NCI-H2081 treated with DMSO at 0.1 percent for 48 hours (cell line): ENCODE measurements around the gene RMI2.
"Not testable (repeated sequence)": the region's sequence is repeated elsewhere in the genome, so short reads cannot be mapped to it uniquely, and the experiment has no call there.

ENCODE experiments used
- DNase-seq: peaks from one replicate; lab custom pipeline; 2025; lab: John Stamatoyannopoulos, UW

The RMI2 gene

DNA sequence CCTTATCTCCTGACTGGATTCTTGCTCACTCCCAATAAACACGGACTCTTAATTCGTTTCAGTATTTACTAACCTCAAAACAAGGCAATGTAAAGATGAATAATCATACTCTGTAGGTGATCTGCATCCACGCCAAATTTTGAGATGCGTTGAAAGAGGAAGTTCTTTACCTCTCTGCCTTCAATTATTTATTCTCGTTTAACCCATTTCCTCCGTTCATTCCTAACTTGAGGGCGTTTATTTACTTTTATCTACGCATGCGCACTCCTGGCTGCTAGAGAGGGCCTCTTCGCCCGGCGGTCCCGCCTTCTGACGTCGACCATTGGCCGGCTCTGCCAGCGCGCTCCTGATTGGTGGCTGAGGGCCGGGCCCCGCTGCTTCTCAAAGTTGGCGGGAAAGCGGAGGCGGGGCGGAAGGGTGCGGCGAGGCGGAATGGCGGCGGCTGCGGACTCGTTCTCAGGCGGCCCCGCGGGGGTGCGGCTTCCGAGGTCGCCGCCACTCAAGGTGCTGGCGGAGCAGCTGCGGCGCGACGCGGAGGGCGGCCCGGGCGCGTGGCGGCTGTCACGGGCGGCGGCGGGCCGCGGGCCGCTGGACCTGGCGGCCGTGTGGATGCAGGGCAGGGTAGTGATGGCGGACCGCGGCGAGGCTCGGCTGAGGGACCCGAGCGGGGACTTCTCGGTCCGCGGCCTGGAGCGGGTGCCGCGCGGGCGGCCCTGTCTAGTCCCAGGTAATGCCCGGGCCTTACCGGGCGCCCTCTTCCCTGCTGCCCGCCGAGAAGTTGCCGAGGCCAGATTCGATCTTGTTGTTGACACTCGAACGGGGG lies at the start of gene RMI2:
RMI2 (plus strand) TSS at position 420 of the 823 bp plus-strand sequence; CDS start at position 433, 13 bp downstream.
- peak; percentile 87 for DNase-seq

DNA sequence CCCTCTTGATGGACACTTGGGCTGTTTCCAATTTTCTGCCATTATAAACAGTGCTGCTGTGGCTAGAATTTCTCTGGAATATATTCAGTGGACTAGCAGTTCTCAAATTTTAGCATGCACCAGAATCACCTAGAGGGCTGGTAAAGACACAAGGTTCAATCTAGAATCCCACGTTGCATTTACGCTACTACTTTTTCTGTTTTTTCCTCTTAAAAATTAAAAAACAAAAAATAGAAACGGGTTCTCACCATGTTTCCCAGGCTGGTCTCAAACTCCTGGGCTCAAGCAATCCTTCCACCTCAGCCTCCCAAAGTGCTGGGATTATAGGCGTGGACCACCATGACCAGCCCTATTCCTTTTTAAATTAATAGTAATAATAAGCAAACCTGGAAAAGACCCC lies 49.6 kb upstream of the RMI2 start:
- DNase-seq: no peak

DNA sequence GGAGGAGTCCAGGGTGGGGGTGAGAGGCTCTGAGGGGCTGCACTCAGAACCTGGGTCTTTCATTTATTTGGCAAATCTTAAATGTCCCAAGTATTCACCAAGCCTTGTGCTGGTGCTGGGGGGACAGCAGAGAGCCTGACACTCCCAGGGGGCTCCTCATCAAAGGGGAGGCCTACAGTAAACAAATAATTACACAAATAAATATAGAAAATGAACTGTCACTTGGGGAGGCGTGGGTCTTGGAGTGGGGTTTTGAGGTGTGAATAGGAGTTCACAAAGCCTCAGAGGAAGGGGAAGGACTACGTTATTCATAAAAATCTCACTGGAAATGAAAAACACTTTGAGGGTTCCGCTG lies 48.9 kb upstream of the RMI2 start:
- no peak for DNase-seq

DNA sequence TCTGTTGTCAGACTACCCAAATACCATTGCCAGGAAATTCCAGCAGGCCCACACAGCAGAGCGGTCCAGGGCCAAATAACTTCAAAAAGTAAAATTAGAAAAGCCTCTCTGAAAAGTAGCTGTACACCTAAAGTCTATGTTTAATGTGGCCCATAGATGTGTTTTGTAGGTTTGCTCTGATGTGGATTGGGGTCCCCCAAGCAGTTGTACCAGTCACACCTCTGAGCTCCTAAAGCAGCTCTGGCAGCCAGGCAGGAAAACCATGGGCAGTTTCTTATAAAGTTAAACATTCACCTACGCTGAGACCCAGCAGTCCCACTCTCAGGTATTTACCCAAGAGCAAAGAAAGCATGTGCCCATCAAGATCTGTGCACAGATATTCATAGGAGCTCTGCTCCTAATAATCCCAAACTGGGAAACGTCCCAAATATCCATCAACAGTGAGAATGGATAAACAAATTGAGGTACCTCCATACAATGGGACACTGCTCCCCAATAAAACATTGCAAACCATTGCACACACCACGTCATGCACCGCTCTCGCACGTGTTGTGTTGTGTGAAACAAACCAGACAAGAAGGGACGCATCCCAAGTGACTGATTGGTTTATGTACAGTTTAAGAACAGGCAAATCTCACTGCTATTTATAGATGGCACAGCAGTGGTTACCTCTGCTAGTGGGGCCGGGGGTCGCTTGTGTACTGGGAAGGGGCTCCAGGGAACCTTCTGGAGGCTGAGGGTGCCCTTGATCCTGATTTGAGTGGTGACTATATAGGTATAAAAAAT lies 48.4 kb upstream of the RMI2 start:
- DNase-seq: no peak

DNA sequence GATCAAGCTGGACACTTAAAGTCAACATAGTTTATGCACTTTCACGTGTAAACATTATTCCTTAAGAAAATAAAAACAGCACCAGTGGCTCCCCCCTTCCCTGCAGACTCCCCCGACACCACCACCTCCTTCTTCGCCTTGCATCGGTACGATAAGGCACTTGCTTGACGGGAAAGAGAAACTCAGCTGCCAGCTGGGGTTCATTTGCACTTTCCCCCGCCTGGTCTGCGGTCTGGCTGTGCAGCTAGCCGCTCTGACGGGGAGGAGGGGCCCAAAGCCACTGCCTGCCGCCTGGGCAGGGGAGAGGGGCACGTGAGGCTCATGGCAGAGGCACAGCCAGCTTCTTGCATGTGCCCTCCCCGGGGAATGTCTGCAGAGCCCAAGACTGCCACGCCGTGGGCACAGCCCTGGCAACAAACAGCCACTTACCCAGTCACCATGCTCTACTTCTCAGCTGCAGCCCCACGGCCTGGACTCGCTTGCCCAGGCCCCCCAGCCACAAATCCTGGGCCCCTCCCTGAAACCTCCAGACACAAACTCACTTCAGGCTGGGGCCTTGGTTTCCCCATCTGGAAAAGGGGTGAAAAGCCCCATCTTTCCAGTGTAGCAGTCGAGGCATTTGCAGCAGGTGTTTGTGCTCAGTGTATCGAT lies 47.6 kb upstream of the RMI2 start:
- DNase-seq: no peak

DNA sequence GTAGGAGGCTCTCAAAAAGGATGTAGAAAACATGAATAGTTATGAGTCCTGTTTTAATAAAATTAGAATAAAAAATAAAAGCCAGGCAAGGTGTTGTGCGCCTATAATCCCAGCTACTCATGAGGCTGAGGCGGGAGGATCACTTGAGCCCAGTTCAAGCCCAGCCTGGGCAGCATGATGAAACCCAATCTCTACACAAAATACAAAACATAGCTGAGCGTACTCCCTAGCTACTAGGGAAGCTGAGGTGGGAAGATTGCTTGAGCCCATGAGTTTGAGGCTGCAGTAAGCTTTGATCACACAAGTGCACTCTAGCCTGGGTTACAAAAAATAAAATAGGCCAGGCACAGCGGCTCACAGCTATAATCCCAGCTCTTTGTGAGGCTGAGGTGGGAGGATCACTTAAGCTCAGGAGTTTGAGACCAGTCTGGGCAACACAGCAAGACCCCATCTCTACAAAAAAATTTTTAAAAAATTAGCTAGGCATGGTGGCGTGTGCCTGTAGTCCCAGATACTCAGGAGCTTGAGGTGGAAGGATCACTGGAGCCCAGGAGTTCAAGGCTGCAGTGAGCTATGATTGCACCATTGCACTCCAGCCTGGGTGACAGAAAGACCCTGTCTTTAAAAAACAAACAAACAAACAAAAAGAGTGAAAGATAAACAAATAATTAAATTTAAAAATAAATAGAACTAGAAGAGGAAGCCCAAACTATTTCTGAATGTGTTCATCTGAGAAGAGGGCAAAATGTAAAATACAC lies 46.9 kb upstream of the RMI2 start:
- no peak for DNase-seq

DNA sequence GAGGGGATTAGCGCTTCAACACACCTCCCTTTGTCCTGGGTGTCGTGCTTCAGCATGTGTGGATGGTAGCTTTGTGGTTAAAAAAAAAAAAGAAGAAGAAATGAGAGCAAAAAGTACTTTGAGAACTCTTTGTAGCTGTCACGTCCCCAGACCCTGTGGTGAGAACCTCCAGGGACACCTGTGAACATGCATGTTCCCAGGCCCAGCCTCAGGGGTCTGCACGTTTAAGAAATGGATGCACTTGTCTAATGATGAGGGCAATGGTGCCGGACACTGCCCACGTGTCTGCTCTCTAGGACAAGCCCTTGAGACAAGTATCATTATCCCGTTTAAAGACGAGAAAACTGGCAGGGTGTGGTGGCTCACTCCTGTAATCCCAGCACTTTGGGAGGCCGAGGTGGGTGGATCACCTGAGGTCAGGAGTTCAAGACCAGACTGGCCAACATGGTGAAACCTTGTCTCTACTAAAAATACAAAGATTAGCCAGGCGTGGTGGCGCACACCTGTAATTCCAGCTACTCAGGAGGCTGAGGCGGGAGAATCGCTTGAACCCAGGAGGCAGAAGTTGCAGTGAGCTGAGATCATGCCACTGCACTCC lies 46.2 kb upstream of the RMI2 start:
- not testable (repeated sequence) for DNase-seq

DNA sequence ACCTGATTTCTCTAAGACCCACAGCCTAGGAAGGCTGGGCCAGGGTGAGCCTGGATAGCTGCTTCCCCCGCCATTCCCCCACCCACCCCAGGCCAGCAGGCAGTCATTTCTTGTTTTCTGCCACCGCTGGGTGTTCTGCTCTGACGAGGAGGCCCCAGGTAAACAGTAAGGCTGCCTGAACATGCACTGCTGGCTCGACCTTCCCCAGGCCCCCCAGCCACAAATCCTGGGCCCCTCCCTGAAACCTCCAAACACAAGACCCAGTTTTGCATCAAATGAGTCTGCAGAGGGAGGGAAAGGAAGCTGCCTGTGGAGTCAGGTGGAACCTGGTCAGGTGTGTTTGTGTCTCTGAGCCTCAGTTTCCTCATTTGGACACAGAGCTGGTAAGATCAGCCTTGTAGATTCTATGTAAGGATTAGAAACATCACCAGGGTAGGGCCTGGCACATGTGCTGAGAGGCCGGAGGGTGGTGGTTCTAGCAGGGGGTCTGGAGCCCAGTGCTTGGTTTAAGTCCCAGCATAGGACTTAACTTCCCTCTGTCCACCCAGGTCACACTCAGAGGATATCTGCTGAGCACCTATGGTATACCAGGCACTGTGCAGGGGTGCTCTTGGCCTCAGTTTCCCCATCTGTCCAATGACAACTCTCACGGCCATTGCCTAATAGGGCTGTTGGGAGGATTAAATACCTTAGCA lies 45.2 kb upstream of the RMI2 start:
- DNase-seq: no peak

DNA sequence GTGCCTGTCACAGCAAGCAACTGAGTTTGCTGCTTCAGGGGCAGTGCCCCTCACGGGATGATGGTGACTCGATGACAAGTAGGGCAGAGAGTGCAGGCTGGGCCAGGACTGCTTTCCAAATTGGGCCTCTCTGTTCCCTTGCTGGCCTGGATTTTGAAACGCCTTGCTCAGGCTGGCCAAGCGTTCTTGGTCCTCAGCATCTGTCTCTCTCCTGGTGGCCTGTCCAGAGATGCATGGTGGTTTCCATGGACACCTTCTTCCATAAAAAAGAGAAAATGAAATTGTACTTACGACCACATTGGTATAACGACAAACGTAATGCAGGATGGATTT lies 44.7 kb upstream of the RMI2 start:
- DNase-seq: no peak

DNA sequence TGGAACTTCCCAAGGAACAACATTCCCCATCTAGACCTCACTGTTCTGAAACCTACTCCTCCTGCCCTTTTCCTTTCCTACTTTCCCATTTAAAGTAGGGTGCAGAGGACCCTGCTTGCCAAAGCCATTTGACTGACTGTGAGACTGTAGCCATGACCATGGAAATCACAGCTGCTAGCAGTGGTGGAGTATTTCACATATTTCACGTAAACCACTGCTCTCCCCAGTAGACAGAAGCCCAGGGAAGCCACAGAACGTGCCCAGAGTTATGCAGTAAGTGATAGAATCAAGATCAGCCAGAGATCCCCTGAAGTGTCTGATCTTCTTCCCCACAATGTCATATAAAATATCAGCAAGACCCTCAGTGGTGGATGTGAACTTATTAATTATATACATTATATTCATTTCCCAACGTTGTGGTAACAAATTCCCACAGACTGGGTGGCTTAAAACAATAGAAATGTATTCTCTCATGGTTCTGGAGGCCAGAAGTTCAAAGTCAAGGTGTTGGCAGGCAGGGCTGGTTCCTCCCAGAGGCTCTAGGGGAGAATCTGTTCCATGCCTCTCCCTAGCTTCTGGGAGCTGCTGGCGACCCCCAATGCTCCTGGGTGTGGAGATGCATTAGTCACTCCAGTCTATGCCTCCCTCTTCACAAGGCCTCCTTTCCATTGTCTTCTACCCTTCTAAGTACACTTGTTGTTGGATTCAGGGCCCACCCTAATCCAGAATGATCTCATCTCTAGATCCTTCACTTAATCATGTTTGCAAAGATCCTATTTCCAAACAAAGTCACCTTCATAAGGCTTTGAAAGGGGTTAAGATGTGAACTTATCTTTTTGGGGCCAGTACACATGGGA lies 43.4 kb upstream of the RMI2 start:
- DNase-seq: no peak

DNA sequence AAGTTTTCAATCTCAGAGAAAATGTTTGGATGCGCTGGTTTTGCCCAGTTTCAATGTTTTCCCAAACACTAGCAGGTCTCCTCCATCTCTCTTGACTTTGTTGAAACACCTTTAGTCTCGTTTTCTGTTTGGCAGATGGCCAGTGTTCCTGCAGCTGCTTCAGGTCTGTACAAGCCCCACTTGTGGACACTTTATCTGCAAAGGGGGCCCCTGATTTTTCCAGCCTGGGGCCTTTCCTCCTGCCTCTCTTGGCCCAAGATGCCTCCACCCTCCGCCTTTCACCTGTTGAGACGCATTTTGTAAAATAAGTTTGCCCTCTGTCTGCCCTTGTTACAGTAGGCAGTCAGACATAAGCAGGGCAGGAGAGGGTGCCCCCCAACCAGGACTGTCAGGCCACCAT lies 42.3 kb upstream of the RMI2 start:
- DNase-seq: no peak

DNA sequence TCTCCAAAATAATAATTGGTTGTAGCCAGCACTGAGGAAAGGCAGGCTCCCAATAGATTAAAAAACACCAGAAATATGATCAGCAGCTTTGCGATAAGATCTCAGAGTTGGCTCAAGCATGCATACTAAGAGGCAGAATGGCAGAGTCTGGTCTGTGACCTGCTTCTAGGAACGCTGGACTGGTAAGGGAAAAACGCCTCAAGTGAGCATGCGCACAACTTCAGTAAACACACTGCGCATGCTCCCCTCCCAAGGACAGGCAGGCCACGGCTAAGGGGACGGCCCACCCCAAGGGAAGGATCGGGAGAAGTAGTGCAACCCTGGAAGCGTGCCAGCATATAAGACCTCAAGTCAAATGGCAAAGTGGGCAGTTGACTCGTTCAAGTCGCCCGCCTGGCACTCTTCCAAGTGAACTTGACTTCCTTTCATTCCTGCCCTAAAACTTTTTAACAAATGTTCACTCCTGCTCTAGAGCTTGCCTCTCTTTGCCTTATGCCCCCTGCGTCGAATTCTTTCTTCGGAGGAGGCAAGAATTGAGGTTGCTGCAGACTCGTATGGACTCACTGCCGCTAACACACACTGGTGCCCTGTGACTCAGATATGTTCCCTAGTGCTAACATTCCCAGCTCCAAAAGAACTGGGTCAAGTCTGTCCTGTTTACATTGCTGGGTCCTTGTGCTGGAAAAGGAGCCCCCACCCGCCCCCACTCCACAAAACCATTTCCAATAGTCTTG lies 41.7 kb upstream of the RMI2 start:
- DNase-seq: no peak

DNA sequence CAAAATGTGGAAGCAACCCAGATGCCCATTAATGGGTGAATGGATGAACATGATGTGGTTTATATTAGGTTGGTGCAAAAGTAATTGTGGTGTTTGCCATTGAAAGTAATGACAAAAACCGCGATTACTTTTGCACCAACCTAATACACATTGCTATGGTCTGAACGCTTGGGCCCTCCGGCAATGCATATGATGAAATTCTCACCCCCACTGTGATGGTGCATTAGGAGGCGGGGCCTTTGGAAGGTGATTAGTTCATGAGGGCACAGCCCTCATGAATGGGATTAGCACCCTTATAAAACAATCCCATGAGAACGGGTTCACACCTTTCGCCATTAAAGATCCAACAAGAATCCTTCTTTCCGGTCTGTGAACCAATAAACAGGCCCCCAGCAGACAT lies 38.9 kb upstream of the RMI2 start:
- no peak for DNase-seq

DNA sequence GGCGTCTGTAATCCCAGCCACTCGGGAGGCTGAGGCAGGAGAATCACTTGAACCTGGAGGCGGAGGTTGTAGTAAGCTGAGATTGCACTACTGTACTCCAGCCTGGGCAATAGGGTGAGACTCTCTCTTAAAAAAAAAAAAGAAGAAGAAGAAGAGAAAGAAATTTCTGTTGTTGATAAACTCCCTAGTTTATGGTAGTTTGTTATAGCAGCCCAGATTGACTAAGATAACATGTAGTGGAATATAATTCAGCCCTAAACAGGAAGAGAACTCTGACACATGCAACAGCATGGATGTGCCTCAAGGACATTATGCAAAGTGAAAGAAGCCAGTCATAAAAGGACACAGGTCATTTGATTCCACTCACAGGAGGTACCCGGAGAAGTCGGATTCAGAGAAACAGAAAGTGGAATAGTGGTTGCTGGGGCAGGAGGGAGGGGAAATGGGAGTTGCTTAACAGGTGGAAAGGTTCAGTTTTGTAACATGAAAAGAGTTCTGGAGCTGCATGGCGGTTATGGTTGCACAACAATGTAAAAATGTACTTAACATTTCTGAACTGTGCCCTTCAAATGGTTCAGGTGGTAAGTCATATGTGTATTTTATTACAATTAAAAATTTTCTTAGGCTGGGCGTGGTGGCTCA lies 38.1 kb upstream of the RMI2 start:
- DNase-seq: no peak

DNA sequence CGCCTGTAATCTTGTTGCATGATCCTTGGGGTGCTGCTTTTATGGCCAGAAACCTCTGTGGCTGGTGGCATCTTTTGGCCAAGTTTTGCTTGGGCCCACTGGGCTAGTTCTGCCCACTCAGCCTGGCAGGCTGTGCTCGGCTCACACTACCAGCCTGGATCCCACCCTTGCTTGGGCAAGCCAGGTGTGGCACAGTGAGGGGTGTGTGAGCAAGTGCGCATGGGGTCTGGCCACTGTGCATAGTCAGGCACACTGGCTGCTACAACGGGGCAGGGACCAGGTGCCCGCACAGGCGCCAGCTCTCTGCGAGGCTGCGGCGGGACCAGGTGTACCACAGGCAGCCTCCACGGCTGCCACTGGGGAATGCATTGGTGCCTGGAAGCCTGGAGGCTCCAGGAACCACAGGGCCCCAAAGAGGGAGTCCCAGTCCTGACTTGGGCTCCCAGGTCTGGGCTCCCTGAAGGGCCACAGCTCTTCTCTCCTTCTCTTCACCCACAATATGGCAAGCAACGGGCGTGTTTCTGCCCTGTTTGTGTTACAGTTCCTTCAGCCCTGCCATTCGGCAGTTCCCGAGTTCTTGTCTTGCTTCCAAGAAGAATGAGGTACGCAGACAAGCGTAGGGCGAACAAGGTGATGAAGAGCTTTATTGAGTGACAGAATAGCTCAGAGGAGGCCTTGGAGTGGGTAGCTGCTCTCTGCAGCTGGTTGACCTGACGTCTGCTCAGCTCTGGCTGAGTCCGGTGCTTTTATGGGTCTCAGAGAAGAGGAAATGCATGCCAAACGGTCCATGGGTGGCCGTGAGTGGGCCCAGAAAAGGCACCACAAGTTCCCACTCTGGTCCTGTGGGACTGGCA lies 37.4 kb upstream of the RMI2 start:
- DNase-seq: no peak

DNA sequence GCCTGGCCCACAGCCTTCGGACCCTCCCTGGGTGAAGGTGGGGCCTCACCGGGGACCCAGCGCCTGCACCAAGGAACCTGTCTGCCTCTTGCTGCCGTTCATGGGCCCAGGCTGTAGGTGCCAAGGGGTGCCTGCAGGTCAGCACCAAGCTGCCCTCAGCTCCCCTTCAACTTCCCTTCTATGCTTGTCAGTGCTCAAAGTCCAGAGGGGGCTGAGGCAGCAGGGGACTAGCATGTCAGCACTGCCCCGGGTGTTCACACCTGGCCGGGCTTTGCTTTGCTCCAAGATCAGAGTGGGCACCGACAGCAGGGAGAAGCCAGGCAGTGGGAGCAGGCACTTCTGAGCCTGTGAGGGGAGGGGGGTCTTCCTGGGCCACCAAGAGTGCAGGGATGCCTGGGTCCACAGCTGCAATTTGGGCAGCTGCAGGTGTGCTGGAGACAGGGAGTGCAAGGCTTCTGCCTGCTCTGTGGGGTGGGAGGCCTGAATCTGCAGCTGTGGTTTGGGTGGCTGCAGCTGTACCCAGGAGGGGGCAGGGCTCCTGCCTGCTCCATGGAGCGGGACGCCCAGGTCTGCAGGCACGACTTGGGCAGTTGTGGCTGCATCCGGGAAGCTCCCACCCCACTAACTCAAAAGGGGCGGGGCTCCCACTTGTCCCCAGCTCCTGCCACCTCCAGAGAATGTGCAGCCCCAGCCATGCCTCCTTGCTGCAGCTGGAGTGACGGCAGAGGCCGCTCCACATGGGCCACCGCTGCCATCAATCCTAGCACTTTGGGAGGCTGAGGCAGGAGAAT lies 36.6 kb upstream of the RMI2 start:
- DNase-seq: no peak

DNA sequence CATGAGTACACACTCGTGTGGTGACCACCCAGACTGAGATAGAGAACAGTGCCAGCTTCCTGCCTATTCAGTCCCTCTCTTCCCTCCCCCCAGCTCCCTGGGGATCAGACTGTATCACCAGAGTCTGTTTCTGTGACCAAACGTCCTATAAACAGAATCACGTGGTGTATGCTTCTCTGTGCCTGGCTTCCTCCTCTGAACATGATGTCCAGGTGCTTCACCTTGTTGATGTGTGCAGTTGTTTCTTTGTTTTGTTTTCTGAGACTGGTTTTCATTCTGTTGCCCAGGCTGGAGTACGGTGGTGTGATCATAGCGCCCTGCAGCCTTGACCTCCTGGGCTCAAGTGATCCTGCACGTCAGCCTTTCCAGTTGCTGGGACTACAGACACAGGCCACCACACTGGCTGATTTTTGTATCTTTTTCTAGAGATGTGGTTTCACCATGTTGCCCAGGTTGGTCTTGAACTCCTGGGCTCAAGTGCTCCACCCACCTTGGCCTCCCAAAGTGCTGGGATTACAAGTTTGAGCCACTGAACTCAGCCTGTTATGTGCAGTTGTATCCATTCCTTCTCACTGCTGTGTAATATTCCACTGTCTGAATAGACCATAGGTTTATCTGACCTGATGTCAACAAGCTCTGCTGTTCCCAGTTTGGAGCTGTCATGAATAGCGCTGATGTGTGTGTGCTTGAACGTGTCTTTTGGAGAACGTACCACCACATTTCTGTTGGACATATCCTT lies 35.2 kb upstream of the RMI2 start:
- no peak for DNase-seq
